ENCODE results near the gene DAB2IP.

DAB2IP gene

GRCh38 chr9:121700165-121700831, 48.9 kb downstream of the DAB2IP start:
- TF ChIP-seq CTCF (IDR thresholded peaks at IDR 0.05; ENCODE audit: low read depth, low read length) (peak; percentile 50), EZH2phosphoT487 (IDR thresholded peaks at IDR 0.05; ENCODE audit: low read depth) (no peak)
- Histone ChIP-seq H2AFZ (ENCODE audit: low read depth, low read length) (peak overlapping the region; percentile 46; the same call in 1 of the 2 replicates), H3K79me2 (ENCODE audit: low read length) (no peaks in the 10 kb centered on the region), H3K9ac (ENCODE audit: low read length) (peak overlapping the region; percentile 35; the same call in 1 of the 2 replicates), H3K4me3 (ENCODE audit: low read length) (peak overlapping the region; percentile 76), H3K27me3 (ENCODE audit: low read depth, low read length) (peaks cover 47% of the 10 kb centered on the region), H3K9me3 (ENCODE audit: insufficient read depth, low read length) (no peaks in the 10 kb centered on the region), H4K20me1 (ENCODE audit: insufficient read depth, low read length) (no peaks in the 10 kb centered on the region), H3K36me3 (replicated peaks; ENCODE audit: low read depth, low read length) (no peaks in the 10 kb centered on the region), H3K27ac (ENCODE audit: low read length) (no peak overlapping the region), H3K4me2 (ENCODE audit: low read length) (peak overlapping the region; percentile 87), H3K4me1 (ENCODE audit: low read length) (peaks cover 10% of the 10 kb centered on the region; the same call in 1 of the 2 replicates)

- peak overlapping the region; percentile 76; the same call in 1 of the 2 replicates for H3K4me3 ChIP-seq (ENCODE audit: low read length)
- TF ChIP-seq EZH2phosphoT487 (IDR thresholded peaks at IDR 0.05; ENCODE audit: low read depth) (no peak), CTCF (IDR thresholded peaks at IDR 0.05; ENCODE audit: low read depth, low read length) (no peak)
- no peaks in the 10 kb centered on the region for H3K79me2 ChIP-seq (ENCODE audit: low read length)
- H3K36me3 ChIP-seq (replicated peaks; ENCODE audit: low read depth, low read length), result no peaks in the 10 kb centered on the region
- no peaks in the 10 kb centered on the region for H4K20me1 ChIP-seq (ENCODE audit: insufficient read depth, low read length)
- H3K27me3 ChIP-seq (ENCODE audit: low read depth, low read length), result peaks cover 47% of the 10 kb centered on the region
- H3K4me1 ChIP-seq (ENCODE audit: low read length), result peaks cover 10% of the 10 kb centered on the region; the same call in 1 of the 2 replicates
- H3K4me2 ChIP-seq (ENCODE audit: low read length), result peak overlapping the region; percentile 87
- H2AFZ ChIP-seq (ENCODE audit: low read depth, low read length), result no peak overlapping the region
- H3K9ac ChIP-seq (ENCODE audit: low read length), result no peak overlapping the region
- H3K9me3 ChIP-seq (ENCODE audit: insufficient read depth, low read length), result no peaks in the 10 kb centered on the region
- no peak overlapping the region for H3K27ac ChIP-seq (ENCODE audit: low read length)
These were observed 49.5 kb downstream of the DAB2IP start for GRCh38 chr9:121700832-121701419.

- H3K9me3 ChIP-seq (ENCODE audit: insufficient read depth, low read length), result no peaks in the 10 kb centered on the region
- peaks cover 10% of the 10 kb centered on the region; the same call in 1 of the 2 replicates for H3K4me1 ChIP-seq (ENCODE audit: low read length)
- H2AFZ ChIP-seq (ENCODE audit: low read depth, low read length), result no peak overlapping the region
- H4K20me1 ChIP-seq (ENCODE audit: insufficient read depth, low read length), result no peaks in the 10 kb centered on the region
- H3K4me3 ChIP-seq (ENCODE audit: low read length), result no peak overlapping the region
- no peaks in the 10 kb centered on the region for H3K36me3 ChIP-seq (replicated peaks; ENCODE audit: low read depth, low read length)
- peaks cover 47% of the 10 kb centered on the region for H3K27me3 ChIP-seq (ENCODE audit: low read depth, low read length)
- no peak overlapping the region for H3K9ac ChIP-seq (ENCODE audit: low read length)
- no peak overlapping the region for H3K4me2 ChIP-seq (ENCODE audit: low read length)
- no peaks in the 10 kb centered on the region for H3K79me2 ChIP-seq (ENCODE audit: low read length)
- TF ChIP-seq CTCF (IDR thresholded peaks at IDR 0.05; ENCODE audit: low read depth, low read length), result no peak
- TF ChIP-seq EZH2phosphoT487 (IDR thresholded peaks at IDR 0.05; ENCODE audit: low read depth), result no peak
- no peak overlapping the region for H3K27ac ChIP-seq (ENCODE audit: low read length)
These were observed 50.4 kb downstream of the DAB2IP start for GRCh38 chr9:121701736-121702261.

GRCh38 chr9:121703014-121703734, 51.7 kb downstream of the DAB2IP start:
- Histone ChIP-seq H3K27ac (ENCODE audit: low read length) (no peak overlapping the region), H3K4me2 (ENCODE audit: low read length) (no peak overlapping the region), H3K4me3 (ENCODE audit: low read length) (no peak overlapping the region), H3K9ac (ENCODE audit: low read length) (no peak overlapping the region), H3K79me2 (ENCODE audit: low read length) (no peaks in the 10 kb centered on the region), H4K20me1 (ENCODE audit: insufficient read depth, low read length) (no peaks in the 10 kb centered on the region), H2AFZ (ENCODE audit: low read depth, low read length) (no peak overlapping the region), H3K36me3 (replicated peaks; ENCODE audit: low read depth, low read length) (no peaks in the 10 kb centered on the region), H3K9me3 (ENCODE audit: insufficient read depth, low read length) (no peaks in the 10 kb centered on the region), H3K4me1 (ENCODE audit: low read length) (peaks cover 21% of the 10 kb centered on the region), H3K27me3 (ENCODE audit: low read depth, low read length) (peaks cover 47% of the 10 kb centered on the region)
- TF ChIP-seq CTCF (IDR thresholded peaks at IDR 0.05; ENCODE audit: low read depth, low read length) (no peak), EZH2phosphoT487 (IDR thresholded peaks at IDR 0.05; ENCODE audit: low read depth) (no peak)

Measured in OCI-LY3 (cell line).